Measurements from ENCODE around the gene LRRTM4. TPM values are rescaled to one million over a fixed set of nuclear protein-coding genes. Genes with fewer than 3 reads are reported as not detected.

LRRTM4 gene
- total and polyA plus RNA-seq, 10 of the 15 experiments (the other 5 are each of a cell fraction or from before 2014, with no cell fraction given) = 0.01 to 1.0 TPM; not detected in 8

DNA sequence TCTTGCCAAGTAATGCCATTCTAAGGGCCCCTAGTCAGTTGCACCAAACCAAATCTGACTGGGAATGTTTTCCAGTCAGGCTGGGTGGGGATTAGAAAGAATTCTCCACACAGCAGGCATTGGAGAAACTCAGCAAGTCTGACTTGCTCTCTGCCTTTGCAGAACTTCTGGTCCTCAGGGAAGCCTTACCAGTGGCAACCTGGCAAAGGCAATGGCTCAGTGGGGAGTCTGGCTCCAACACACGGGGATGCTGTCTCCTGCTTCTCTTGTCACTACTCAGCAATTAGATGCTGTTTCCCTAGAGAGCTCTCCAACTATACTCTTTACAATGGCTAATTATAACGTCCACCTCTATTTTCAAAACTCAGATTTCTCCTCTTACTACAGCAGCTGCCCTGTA is 810.7 kb downstream of the LRRTM4 start:
- H3K9me3 ChIP-seq (replicated peaks; ENCODE audit: control insufficient read depth, insufficient read depth, low read length) = no peaks in the 10 kb centered on the region
- H3K27ac ChIP-seq (ENCODE audit: control insufficient read depth, insufficient read depth) = no peak overlapping the region
- no peaks in the 10 kb centered on the region for H3K79me2 ChIP-seq (ENCODE audit: control insufficient read depth, insufficient read depth, low read length)
- ATAC-seq (no peak), DNase-seq (ENCODE audit: low read depth, low spot score) (no peak), FAIRE-seq (no peak)
- H4K20me1 ChIP-seq (ENCODE audit: control insufficient read depth, insufficient read depth) = no peaks in the 10 kb centered on the region
- 0% methylated on average over 2 of the region's 2 CpGs for WGBS (ENCODE audit: insufficient coverage, insufficient replicate concordance, low lambda C conversion rate, missing lambda C conversion rate)
- SMC1A ChIA-PET (ENCODE audit: uncharacterized antibody, unreplicated experiment) = no interaction called here
- no peaks in the 10 kb centered on the region for H3K27me3 ChIP-seq (replicated peaks in 1 of 2; ENCODE audit: control insufficient read depth in 2 of 2, insufficient read depth in 2 of 2, low read length in 1 of 2)
- CTCF ChIA-PET = no interaction called here
- H3K4me1 ChIP-seq (ENCODE audit: control insufficient read depth, insufficient read depth, low read length) = no peaks in the 10 kb centered on the region
- in situ Hi-C loops (cut with MboI) (no loop called here), intact Hi-C loops (cut with micrococcal nuclease; ENCODE audit: unreplicated experiment) (no loop called here)
- H3K9ac ChIP-seq (ENCODE audit: control insufficient read depth, insufficient read depth, low read length) = no peak overlapping the region
- H3K4me3 ChIP-seq = no peak overlapping the region
- no peak overlapping the region for H3K4me2 ChIP-seq (ENCODE audit: control insufficient read depth, insufficient read depth)
- BruUV-seq (replicated peaks) = no TSS peak
- H2AFZ ChIP-seq (ENCODE audit: control insufficient read depth, low read depth, low read length) = no peak overlapping the region
- POLR2A ChIA-PET = no interaction called here
- no peak for TF ChIP-seq RELB (IDR thresholded peaks at IDR 0.05; ENCODE audit: low read depth)
- no peak for TF ChIP-seq ZBTB11 (CRISPR knock-in tag; IDR thresholded peaks at IDR 0.05)
- no peak for TF ChIP-seq BCLAF1 (IDR thresholded peaks at IDR 0.05)
- TF ChIP-seq SMARCA5 (IDR thresholded peaks at IDR 0.05) = no peak
- TF ChIP-seq SRF (IDR thresholded peaks at IDR 0.05; ENCODE audit: low read depth in 2 of 2, low read length in 2 of 2) = no peak
- RAD21 ChIA-PET (ENCODE audit: unreplicated experiment) = no interaction called here
- H3K36me3 ChIP-seq (ENCODE audit: control insufficient read depth in 2 of 2, insufficient read depth in 2 of 2, low read length in 1 of 2) = no peaks in the 10 kb centered on the region

All from GM12878 (cell line).